Measurements from ENCODE around the gene ZFHX2. TPM values are rescaled to one million over a fixed set of nuclear protein-coding genes. Genes with fewer than 3 reads are reported as not detected.

The ZFHX2 gene
- total and polyA plus RNA-seq, 2 of the 13 experiments (the other 11 are each of a cell fraction or from before 2014, with no cell fraction given): 0.17 to 0.44 TPM

DNA sequence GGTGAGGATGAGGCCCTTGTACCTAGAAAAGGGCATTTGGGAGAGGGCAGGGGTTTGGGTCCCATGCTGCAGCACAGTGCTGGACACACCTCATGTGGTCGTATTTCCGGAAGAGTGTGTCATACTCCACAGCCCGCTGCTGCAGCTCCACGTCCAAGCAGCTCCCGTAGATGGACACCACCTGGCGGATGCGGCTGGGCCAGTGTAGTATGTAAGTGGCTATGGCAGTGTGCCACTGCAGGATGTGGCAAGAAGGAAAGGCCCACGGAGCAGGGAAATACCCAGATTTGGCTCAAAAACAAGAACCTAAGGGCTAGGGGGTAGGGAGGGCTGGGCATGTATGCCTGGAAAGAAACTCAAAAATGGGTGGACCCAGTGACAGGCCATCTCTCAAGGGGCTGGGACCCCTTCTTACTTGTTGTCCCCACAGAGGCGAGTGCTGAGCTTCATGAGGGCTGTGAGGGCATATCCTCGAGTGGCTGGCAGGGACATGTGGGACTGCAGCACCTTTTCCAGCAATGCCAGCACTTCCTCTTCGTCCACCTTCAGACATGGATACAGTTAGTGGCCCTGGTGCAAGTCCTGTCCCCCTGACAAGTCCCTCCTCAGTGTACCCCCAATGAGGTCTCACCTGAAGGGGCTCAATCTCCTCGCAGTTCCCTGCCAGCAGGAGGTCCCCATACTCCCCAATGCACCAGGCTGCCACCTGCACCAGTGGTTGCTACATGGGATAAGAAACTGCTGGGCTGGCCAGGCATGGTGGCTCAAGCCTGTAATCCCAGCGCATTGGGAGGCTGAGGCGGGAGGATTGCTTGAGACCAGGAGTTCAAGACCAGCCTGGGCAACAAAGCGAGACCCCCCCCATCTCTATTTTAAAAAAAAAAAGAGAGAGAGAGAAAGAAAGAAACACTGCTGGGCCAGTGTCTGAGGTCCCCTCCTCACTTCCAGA, 10.6 kb upstream of the ZFHX2 start (continued):
- TF ChIP-seq PAX8 (CRISPR knock-in tag; IDR thresholded peaks at IDR 0.05; ENCODE audit: borderline replicate concordance) (0 out of 2 replicates have a peak, but pooled peaks have one; percentile 71), POLR2G (IDR thresholded peaks at IDR 0.05; ENCODE audit: low read depth, low read length) (peak; percentile 5; the same call in 1 of the 2 replicates), CBX5 (CRISPR knock-in tag; IDR thresholded peaks at IDR 0.05; ENCODE audit: borderline replicate concordance) (no peak; the same call in 1 of the 2 replicates), ATF7 (IDR thresholded peaks at IDR 0.05) (no peak), ATF7 (CRISPR knock-in tag; IDR thresholded peaks at IDR 0.05) (peak; percentile 60; the same call in 1 of the 2 replicates), JUN (CRISPR knock-in tag; IDR thresholded peaks at IDR 0.05) (no peak), ZKSCAN5 (CRISPR knock-in tag; IDR thresholded peaks at IDR 0.05) (0 out of 2 replicates have a peak, but pooled peaks have one; percentile 57), EHMT2 (IDR thresholded peaks at IDR 0.05; ENCODE audit: borderline replicate concordance, low read depth, low read length) (no peak), RBM39 (IDR thresholded peaks at IDR 0.05; ENCODE audit: low read depth, low read length, poor library complexity, severe bottlenecking) (no peak), ZNF7 (CRISPR knock-in tag; IDR thresholded peaks at IDR 0.05) (no peak), ZNF333 (CRISPR knock-in tag; IDR thresholded peaks at IDR 0.05; ENCODE audit: borderline replicate concordance) (0 out of 2 replicates have a peak, but pooled peaks have one; percentile 63), EED (CRISPR knock-in tag; IDR thresholded peaks at IDR 0.05) (0 out of 2 replicates have a peak, but pooled peaks have one; percentile 17), JUNB (CRISPR knock-in tag; IDR thresholded peaks at IDR 0.05; ENCODE audit: borderline replicate concordance) (0 out of 2 replicates have a peak, but pooled peaks have one; percentile 14), SCMH1 (CRISPR knock-in tag; IDR thresholded peaks at IDR 0.05; ENCODE audit: borderline replicate concordance) (no peak), ZNF776 (CRISPR knock-in tag; IDR thresholded peaks at IDR 0.05) (no peak), ZSCAN29 (CRISPR knock-in tag; conservative IDR thresholded peaks at IDR 0.05) (peak; percentile 56; the same call in 1 of the 2 replicates), BORCS8-MEF2B (CRISPR knock-in tag; IDR thresholded peaks at IDR 0.05) (peak; percentile 52; the same call in 1 of the 2 replicates), NONO (IDR thresholded peaks at IDR 0.05) (no peak), NONO (CRISPR knock-in tag; conservative IDR thresholded peaks at IDR 0.05) (peak; percentile 41; the same call in 1 of the 2 replicates), ZNF446 (CRISPR knock-in tag; IDR thresholded peaks at IDR 0.05) (0 out of 2 replicates have a peak, but pooled peaks have one; percentile 3), ZNF768 (CRISPR knock-in tag; IDR thresholded peaks at IDR 0.05) (peak; percentile 14; the same call in 1 of the 2 replicates)
- TF ChIP-seq, protein P1, sequence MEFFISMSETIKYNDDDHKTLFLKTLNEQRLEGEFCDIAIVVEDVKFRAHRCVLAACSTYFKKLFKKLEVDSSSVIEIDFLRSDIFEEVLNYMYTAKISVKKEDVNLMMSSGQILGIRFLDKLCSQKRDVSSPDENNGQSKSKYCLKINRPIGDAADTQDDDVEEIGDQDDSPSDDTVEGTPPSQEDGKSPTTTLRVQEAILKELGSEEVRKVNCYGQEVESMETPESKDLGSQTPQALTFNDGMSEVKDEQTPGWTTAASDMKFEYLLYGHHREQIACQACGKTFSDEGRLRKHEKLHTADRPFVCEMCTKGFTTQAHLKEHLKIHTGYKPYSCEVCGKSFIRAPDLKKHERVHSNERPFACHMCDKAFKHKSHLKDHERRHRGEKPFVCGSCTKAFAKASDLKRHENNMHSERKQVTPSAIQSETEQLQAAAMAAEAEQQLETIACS (CRISPR knock-in tag; IDR thresholded peaks at IDR 0.05): no peak
- TF ChIP-seq, protein P2, sequence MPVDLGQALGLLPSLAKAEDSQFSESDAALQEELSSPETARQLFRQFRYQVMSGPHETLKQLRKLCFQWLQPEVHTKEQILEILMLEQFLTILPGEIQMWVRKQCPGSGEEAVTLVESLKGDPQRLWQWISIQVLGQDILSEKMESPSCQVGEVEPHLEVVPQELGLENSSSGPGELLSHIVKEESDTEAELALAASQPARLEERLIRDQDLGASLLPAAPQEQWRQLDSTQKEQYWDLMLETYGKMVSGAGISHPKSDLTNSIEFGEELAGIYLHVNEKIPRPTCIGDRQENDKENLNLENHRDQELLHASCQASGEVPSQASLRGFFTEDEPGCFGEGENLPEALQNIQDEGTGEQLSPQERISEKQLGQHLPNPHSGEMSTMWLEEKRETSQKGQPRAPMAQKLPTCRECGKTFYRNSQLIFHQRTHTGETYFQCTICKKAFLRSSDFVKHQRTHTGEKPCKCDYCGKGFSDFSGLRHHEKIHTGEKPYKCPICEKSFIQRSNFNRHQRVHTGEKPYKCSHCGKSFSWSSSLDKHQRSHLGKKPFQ (CRISPR knock-in tag; IDR thresholded peaks at IDR 0.05; ENCODE audit: insufficient replicate concordance): no peak
- TF ChIP-seq, protein P3, sequence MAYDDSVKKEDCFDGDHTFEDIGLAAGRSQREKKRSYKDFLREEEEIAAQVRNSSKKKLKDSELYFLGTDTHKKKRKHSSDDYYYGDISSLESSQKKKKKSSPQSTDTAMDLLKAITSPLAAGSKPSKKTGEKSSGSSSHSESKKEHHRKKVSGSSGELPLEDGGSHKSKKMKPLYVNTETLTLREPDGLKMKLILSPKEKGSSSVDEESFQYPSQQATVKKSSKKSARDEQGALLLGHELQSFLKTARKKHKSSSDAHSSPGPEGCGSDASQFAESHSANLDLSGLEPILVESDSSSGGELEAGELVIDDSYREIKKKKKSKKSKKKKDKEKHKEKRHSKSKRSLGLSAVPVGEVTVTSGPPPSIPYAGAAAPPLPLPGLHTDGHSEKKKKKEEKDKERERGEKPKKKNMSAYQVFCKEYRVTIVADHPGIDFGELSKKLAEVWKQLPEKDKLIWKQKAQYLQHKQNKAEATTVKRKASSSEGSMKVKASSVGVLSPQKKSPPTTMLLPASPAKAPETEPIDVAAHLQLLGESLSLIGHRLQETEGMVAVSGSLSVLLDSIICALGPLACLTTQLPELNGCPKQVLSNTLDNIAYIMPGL (CRISPR knock-in tag; IDR thresholded peaks at IDR 0.05; ENCODE audit: borderline replicate concordance in 1 of 2, low read depth in 1 of 2): no peak; a peak in 1 of 4 replicates

Measured in HepG2 (cell line).